Measurements from ENCODE around the gene EPB41L2.

The EPB41L2 gene

DNA sequence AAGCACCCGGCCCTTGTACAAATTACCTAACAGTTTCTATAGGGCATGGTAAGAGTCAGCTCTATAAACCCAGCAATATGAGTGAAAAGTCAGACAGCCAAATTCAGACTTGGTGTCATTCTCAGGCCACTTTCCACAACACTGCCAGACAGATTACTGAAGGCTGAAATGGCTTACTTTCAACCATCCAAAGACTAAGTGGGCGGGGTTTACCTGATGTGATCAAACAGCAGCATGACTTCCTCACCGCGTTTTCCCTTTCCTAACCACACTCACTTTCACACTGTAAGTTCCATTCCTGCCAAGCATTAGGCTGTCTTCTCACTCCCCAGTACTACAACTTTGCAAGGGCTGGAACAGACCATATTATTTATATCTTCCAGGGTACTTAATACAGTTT lies 149.9 kb downstream of the EPB41L2 start:
- DNase-seq (ENCODE audit: low read depth in 2 of 2): no peak

DNA sequence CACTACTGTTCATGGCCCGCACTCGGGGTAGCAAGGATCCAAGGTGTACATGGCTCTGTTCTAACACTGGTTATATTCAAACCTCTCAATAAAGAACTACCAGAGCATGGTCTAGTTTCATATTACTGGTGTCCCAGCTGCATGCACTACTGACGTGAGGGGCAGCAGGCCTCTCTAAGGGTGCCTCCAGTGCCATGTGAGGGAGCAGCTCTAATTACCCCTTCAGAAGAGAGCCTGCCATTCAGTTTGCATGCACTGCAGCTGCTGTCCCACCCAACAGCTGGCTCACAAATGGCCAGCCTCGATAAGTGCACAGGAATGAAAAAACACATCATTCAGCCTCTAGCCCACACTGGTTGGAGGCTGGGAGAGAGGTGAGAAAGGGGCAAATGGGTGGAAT lies 150.6 kb downstream of the EPB41L2 start:
- no peak for DNase-seq (ENCODE audit: low read depth in 2 of 2)

DNA sequence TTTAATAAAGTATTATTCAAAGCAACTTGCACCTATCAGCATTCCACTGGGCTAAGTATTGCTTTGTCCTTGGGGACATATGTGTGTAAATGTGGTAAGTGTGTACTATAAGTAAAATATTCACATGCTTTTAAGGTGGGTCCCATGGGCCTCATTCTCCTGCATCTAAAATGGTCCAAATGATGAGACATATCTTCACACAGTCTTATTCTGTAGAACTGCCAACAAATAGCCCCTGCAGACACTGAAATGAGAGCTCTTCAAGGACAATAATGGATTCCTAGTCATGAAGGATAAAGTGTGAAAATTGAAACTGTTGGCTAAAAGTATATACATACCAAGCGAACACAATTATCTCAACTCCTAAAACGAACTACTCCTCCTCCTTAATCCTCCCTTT lies 154.1 kb downstream of the EPB41L2 start:
- DNase-seq (ENCODE audit: low read depth in 2 of 2): no peak

DNA sequence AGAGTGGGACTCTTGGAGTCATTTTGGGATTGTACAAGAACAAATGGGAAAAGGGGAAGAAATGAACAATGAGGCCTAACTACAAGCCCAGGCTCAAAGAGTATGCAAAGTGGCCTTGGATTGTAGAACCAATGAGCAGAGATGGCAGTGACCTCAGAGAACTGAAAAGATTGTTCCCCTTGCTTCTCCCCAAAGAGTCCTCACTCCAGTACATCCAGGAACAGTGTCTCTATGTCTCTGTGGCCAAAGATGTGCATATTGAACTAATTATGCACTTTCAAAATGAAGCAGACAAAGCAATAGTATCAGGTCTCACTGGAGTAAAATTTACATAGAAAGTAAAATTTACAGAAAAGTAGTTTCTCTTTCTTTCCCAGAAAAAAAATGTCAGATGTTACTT lies 154.9 kb downstream of the EPB41L2 start:
- DNase-seq (ENCODE audit: low read depth in 2 of 2): no peak

DNA sequence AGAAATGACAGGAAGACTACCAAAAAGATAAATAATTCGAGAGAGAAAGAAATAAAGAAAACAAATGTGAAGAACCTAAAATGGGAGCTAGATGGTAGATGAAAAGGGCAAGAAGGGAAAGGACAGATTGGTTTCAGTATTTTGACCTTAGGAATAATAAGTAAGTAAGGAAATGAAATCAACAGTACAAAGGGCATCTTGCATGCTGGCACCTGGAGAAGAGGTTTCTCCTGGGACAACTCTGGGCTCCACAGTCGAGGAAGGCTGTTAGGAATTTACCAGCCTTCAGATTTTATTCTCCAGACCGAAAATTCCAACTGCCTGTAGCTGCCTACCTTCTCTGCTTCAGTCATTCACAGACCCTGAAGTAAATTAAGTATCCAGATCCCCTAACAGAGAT lies 155.4 kb downstream of the EPB41L2 start:
- DNase-seq (ENCODE audit: low read depth in 2 of 2): no peak

DNA sequence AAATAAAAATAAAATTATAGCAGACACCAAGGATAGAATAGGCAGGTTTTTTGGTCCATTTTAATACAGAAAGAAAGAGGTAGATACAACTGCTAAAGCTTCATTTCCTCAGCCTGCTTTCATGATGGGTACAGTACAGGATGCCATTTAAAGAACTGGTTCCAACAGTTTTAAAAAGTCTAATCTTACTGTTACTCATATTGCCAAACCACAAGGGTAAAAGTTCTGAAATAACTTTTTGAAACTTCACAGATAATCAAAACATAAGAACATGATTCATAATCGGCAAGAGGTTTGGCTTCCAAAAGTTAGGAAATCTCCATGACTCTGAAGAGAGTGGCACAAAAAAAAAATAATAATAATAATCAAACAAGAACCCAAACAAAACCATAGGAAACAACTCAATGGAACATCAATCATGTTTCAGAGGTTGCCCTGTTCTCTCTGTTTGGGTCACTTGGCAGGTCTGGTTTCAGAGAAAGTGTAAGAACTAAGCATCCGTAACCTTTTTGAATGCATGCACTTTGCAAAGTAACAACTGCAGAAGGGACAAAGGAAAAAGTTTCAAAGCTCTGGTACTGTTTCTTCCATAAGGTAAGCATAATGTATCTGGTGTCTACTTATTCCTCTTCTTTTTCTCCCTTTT lies 156.2 kb downstream of the EPB41L2 start:
- no peak for DNase-seq (ENCODE audit: low read depth in 2 of 2)

DNA sequence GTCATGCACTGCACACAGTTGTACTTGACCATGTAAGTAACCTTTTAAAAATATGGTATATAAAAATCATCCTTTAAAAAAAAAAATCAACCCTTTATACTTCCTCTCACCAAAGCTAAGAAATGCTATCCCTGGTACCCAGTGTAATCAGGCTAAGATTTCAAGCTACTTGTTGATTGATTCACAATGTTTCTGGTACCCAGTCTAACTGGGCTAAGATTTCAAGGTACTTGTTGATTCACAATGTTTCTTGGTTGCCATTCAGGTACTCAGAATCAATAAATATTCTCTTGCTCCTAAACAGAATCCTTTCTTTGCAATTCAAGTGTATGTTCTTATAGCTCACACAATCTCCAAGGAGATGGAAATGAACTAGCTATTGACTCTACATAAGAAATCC lies 159.4 kb downstream of the EPB41L2 start:
- DNase-seq (ENCODE audit: low read depth in 2 of 2): no peak

DNA sequence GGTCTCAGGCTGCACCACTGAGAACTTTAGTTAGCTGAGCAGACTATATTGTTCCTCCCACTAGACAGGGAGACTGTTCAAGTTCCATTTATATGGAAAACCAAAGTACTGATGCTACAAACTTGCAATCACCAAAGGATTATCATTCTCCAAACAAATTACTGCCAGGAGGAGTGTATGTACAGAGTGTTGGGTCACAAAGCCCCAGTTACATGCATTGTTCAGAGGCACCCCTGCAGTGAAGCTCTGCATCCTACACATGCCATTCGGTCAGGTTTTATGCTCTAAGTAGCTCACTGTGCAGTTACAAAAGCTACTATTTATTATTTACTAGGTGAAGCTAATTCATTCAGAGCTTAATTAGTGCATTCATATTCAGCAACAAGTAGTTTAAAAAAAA lies 160.0 kb downstream of the EPB41L2 start:
- DNase-seq (ENCODE audit: low read depth in 2 of 2): no peak

DNA sequence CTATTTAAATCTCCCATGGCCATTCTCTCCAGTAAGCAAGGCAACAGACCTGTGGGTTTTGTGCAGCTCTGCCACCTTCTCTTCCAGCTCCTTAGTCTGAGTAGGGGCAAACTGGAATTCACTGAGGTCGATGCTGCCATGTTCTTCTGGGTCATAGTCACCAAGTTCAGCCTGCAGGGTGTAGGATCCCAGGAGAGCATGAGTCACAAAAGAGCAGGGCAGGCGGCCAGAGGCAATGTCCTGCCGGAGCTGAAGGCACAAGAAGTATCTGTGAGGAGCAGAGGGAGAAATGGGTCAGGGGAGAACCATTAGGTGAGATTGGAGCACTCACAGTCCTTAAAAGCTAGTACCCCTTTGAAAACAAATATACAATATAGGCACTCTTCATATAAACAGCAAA lies 162.1 kb downstream of the EPB41L2 start:
- DNase-seq (ENCODE audit: low read depth in 2 of 2): no peak

DNA sequence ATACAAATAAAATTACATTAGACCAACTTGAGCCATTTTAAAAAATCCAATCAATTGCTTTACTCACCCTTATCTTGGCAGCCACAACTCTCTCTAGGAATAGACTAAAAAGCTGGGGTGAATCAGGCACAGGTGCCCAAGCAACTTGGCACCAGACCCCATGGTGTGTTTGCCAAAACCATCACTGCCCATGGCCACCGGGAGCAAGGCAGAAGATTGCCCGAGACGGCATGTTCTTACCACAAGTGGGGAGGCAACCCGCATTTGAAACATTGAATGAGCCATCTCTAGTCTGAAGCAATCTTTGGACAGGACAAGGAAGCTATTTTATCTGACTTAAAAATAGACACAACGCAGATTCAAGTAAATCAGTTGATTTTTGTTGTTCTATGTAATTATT lies 166.8 kb downstream of the EPB41L2 start:
- no peak for DNase-seq (ENCODE audit: low read depth in 2 of 2)

DNA sequence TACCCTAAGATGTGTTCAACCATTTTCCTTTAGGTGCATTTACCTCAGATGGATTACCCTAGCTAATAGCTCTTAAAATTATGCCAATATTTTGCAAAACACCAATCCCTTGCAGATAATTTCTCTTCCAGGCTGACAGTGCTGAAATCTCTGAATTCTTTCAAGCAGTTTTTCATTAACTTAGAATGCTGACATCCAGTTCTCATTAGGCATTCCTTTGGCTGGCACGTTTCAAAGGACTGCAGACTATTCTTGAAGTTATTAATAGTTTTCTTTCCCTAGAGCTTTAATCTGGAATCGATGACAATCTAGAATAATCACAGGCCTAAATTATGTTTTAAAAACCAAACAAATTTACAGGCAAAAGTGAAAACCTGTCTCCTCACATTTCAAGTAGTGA lies 167.5 kb downstream of the EPB41L2 start:
- DNase-seq (ENCODE audit: low read depth in 2 of 2): no peak

DNA sequence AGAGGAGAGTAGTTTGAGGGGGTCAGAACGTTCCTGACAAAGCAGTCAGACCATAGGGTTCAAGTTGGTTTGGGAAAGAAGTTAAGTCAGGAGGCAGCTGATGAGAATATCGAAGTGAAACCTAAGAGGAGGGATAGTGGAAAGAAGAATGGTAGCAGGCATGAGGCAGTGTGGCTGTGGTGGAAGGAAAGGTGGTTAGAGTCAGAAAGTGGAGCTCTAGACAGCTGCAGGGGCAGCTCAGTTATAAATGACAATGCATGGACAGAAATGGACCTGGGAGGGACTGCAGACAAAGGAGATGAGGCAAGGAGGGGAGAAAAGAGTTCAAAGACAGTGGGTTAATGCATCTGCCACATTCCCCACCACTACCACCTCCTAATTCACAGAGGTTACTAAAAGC lies 169.3 kb downstream of the EPB41L2 start:
- DNase-seq (ENCODE audit: low read depth in 2 of 2): no peak

DNA sequence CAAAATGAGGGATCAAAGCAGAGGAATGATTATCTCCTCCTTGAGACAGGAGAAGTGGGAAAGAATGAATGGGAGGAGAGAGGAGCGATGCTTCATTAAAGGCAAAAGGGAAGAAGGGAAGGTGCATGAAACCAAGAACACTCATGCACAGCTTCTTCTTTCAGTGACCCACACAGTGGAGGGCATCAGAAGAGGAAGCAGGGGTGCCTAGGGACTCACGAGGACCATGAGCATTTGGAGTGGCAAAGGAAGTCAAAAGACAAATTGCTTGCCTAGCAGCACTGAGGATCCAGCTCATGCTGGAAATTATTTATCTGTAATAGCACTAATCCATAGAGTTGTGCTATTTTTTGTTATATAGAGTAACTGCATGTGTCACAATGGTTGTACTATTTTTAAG lies 169.8 kb downstream of the EPB41L2 start:
- no peak for DNase-seq (ENCODE audit: low read depth in 2 of 2)

DNA sequence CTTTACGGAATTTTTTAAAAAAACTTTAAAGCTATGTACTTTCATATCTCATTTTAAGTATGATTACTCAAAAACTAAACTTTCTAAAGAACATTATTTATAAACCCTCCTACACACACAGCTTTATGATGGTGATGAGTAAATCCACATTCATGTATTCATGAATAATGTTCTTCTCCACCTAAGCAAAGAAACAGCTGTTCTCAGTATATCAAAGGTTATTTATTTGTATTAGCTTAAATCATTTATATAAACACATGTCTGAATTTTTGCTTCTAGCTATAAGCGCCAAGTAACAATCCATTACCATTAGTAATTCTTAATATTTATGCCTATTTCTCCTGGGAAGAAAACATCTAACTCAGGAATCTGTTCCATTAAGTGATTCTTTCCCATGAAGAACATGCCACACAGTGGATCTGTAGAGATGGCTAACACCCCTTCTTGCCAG lies 172.5 kb downstream of the EPB41L2 start:
- DNase-seq (ENCODE audit: low read depth in 2 of 2): no peak

DNA sequence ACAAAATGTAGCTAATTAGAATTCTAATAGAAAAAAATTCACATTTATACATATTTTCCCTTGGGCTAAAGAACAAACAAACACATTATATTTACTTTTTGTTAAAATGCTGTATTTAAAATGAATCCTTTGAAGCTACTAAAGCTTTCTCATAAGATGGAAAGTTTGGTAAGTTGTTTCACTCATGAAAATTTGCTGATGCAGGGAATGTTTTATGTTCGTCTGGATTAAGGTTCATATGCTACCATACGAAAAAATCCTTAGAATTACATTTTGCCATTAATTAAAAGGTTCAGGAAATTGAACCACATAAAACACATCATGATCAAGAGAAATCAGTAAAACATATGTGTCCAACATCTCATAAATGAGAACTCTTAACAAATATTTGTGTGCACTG lies 173.6 kb downstream of the EPB41L2 start:
- no peak for DNase-seq (ENCODE audit: low read depth in 2 of 2)

DNA sequence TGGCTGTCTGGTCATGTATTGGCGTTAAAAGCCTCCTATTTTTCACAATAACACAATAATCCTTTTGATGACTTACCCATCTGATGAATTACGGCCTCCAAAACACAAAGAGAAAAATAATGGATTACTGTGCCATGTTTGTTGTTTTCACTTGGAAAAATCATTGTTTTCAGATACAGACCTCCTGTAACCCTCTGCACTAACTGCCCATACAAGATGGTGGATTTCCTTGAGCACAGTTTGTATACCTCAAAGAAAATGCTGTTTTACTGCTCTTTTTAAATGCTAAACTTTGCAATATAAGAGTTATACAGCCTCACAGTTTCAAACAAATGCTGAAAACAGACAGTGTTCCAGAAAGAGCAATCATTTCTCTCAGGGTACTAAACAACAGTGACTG lies 174.8 kb downstream of the EPB41L2 start:
- DNase-seq (ENCODE audit: low read depth in 2 of 2): no peak

DNA sequence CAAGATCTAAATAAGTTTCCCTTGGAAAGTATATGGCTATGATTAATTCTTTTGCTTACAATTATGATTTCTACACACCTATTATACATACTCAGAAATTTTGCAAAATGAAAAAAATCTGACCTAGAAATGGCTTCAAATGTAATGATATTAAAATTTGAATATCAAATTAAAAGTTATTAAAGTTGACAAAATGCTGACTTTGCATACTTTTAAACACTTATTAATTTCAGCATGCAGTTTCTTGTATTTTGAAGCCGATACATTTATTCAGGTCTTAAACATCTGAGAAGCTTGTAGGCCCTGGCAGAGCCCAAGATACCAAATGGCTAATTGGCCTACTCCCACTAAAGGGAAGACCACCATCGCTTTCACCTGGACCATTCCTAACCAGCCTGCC lies 176.1 kb downstream of the EPB41L2 start:
- no peak for DNase-seq (ENCODE audit: low read depth in 2 of 2)

DNA sequence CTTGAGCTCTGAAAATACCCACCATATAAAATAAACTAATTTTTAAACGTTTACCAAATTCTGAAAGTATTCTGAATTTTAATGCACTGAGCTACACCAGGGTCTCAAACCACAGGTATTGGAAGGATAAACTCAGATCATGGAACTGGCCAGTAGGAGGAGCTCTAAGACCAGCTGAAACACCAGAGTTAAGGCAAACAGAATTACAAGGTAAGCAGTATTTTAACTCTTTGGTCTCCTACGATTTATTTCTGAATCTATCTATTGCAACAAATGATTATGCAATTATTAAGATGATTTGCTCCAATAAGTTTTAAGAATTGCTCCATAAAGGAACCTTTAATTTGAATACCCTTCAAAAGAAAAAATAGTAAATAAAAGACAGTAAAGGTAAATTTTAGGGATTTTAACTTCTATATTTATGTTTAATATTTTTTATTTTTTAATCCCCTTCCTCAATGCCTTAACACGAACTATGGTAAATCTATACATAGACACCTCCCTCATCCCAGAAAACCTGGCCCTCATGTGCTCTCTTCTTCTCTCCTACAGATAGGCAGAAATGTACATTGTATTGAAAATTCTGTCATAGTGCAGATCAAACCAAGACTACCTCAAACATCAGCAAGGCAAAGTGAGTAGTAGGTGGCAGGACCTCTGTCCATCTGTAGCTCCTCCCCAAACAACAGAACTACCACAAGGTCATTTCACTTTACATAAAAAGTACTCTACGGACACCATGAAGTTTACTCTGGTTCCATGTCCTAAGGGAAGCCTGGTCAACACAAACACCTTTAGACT lies 177.5 kb downstream of the EPB41L2 start:
- peak; percentile 39 to 45 for DNase-seq (ENCODE audit: low read depth in 2 of 2)

DNA sequence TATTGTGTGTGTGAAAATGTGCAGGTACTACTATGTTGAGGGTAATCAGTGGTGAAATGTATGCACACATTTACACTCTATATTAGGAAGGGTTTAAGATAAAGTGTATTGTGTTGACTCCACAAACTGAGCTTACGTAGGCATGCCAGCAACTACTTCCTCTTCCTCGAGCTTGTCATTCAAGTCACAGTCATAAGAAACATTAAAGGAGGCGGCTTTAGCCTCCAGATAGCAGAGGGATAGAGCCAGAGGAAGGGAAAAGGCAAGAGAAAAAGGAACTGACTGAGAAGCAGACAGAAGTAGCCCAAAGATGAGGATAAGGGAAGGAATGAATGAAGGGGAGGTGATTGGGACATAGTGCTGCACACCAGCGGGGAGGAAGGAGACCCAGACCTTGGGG lies 180.7 kb downstream of the EPB41L2 start:
- DNase-seq (ENCODE audit: low read depth in 2 of 2): no peak

DNA sequence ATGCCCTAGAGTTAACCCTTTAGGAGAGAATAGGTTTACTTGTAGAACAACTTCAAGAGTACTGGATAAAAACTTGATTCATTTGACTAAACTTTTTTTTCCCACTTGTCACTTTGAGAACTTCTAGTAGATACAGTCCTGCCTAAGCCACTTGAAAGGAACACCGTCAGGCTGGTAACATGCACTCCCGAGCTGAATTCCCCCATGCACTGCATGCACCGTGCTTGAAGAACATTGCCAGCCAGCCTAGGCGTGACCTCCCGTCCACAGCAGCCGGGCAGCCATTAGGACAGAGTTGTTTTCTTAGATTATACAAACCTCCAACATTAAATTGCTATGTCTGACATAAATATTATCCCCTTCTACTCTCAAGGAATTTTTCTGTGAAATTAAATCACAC lies 183.2 kb downstream of the EPB41L2 start:
- DNase-seq (ENCODE audit: low read depth in 2 of 2): no peak

DNA sequence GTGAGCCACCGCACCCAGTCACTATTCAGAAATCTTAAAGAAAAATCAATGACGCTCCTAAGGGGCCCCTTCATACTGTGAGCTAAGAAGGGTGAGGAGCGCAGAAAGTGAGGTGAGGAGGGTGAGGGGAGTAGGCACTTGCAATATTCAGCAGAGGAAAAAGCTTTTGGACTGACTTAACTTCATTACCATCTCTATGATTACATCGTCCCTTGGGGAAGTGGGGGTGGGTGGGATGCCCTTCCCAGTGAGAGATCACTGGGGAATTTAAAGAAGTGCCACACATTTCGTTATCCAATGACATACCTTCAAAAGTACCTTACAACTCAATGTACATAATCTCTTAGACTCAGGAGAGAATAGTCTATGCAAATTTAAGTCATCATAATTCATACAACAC lies 189.3 kb downstream of the EPB41L2 start:
- DNase-seq (ENCODE audit: low read depth in 2 of 2): no peak

DNA sequence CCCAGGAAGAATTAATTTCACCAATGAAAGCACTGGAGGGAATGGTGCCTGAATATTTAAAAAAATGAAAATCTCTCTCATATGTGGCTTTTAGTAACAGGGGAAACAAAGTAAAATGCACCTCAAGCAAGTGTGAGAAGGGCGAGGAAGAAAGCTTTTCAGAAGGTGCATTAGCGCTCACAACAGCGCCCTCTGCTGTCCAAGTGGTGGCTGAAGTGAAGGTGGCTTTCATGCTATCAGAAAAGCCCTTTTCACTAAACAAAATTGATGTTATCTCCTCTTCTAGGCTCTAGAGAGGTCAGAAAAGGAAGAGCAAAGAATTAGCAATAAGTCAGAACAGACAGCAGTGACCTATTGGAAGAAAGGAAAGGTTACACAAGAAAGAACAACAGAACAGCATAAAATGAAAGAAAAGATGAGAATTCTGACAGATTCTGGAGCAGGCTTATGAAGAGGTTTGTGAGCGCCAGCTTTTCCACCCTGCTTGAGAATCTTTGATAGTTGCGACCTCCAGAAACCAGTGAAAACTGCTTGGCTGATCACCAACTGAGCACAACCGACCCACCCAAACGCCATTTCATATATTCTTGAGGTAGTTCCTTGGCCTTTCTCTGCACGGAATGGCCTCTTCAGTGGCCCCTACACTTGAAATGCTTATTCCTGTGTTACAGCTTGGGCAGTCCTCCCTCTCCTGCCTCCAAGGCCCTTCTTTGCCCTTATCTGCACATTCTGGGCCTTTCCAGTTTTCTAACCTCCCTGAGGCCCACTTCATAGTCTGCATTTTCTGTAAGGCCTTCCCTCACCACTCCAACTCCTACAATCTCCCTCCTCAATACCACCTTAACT lies 190.6 kb downstream of the EPB41L2 start:
- DNase-seq (ENCODE audit: low read depth in 2 of 2): peak; percentile 47 to 55

Data from stimulated activated CD8-positive, alpha-beta memory T cell treated with anti-CD3 and anti-CD28 coated beads, Interleukin-7, amount 100 ng/mL, for 1 hour (primary cell).